GM18505 (cell line): ENCODE results near the gene ZMYM3.

ENCODE experiments used
- ATAC-seq: cut with Tn5 transposase; IDR thresholded peaks from one replicate; pipeline ENCODE4 v1.9.1; 2021; ENCODE audit not compliant: unreplicated experiment
- POLR2A ChIP-seq: IDR thresholded peaks from 4 replicates; pipeline ENCODE4 v1.6.1; 2011; ENCODE audit warnings: borderline replicate concordance; ENCODE audit not compliant: insufficient read depth, insufficient read length; ENCODE audit errors: extremely low read depth

The ZMYM3 gene

GRCh38 chrX:71215338-71215912, 38.5 kb downstream of the ZMYM3 start:
- ATAC-seq, result no peak
- TF ChIP-seq POLR2A, result no peak

- ATAC-seq, result no peak
- TF ChIP-seq POLR2A, result no peak
These were observed 39.2 kb downstream of the ZMYM3 start for GRCh38 chrX:71214604-71215337.

GRCh38 chrX:71214152-71214551, 39.8 kb downstream of the ZMYM3 start:
- ATAC-seq, result no peak
- TF ChIP-seq POLR2A, result no peak

DNA sequence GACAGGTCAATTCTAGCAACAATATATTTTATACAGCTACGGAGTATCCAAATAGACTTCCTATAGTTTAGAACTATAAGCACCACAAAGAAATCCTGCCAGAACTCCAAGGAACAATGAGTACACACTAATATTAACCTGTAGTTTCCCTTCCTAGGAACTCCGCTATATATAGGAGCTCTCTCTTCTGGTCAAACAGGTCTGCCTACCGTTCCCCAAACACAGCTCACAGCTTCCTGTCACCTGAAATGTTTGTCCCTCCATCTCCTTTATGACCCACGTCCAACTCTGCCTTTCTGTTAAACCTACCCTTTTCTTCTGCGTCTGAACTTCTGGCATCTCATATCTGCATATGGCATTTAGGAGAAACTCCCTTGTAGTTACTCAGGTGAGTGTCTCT, 41.4 kb downstream of the ZMYM3 start:
- no peak for TF ChIP-seq POLR2A
- ATAC-seq, result no peak

- no peak for TF ChIP-seq POLR2A
- ATAC-seq, result no peak
These were observed 43.1 kb downstream of the ZMYM3 start for GRCh38 chrX:71210816-71211215.

- ATAC-seq, result no peak
- TF ChIP-seq POLR2A, result no peak
These were observed 54.5 kb downstream of the ZMYM3 start for GRCh38 chrX:71199252-71200008.

- ATAC-seq, result no peak
- peak; percentile 35 for TF ChIP-seq POLR2A
These were observed 55.9 kb downstream of the ZMYM3 start for GRCh38 chrX:71198066-71198465.

DNA sequence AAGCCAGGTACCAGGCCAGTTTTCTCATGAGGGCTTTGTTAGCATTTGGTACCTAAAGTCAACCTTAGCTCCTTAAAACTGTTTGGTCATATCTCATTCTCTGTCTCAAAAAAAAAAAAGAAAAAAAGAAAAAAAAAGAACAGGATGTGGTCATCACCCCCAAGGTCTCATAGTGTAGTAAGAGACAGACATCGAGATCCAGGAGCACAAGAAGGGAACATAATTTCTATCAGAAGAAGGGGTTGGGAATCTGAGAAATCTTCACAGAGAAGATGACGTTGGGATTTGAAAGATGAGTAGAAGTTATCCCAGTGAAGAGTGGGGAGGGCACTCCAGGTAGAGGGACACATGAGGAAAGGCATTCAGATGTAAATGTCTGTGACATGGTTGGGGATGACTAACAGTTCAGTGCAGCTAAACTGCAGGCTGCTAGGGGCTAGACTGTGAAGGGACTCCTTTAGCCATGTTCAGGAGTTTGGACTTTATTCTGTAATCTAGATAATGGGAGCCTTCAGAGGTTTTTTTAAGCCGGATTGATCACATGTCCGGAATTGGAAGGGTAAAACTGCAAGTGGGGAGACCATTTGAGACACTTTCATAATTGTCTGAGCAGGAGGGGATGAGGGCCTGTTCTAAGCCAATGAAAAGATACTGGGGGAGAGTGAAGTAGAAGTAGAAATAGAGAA, 57.8 kb downstream of the ZMYM3 start:
- no peak for TF ChIP-seq POLR2A
- ATAC-seq, result peak; percentile 51

- no peak for ATAC-seq
- no peak for TF ChIP-seq POLR2A
These were observed 62.7 kb downstream of the ZMYM3 start for GRCh38 chrX:71191248-71191647.
